Natural killer cell (primary cell): ENCODE data around the gene CAMP. TPM values are rescaled to one million over a fixed set of nuclear protein-coding genes. Genes with fewer than 3 reads are reported as not detected.

Source experiments
- ATAC-seq, 3 donors: fragments of 150-1000 bp in 2 of 3; fragments of 200-7000 bp in 1 of 3; cut with Tn5 transposase; 1 replicate in 1 of 3; 2 replicates in 2 of 3; pipeline ENCODE4 v1.10.0; 2021; ENCODE audit warnings: mild to moderate bottlenecking in 2 of 3, moderate library complexity in 2 of 3
- DNase-seq, 2 donors: peaks; one replicate each; pipeline versions ENCODE4 v3.0.0 to v3.0.0-alpha.2; 2013 to 2021; ENCODE audit warnings: mixed read lengths in 1 of 2
- H3K27ac ChIP-seq: one replicate; pipeline ENCODE4 v1.5.1; 2013; ENCODE audit warnings: mild to moderate bottlenecking, low read length
- H3K27me3 ChIP-seq: one replicate; pipeline ENCODE4 v1.6.1; 2013; ENCODE audit warnings: low read length; ENCODE audit not compliant: control insufficient read depth, insufficient read depth
- H3K36me3 ChIP-seq: one replicate; pipeline ENCODE4 v1.6.1; 2013; ENCODE audit warnings: low read length; ENCODE audit not compliant: control insufficient read depth, insufficient read depth
- H3K4me1 ChIP-seq: one replicate; pipeline ENCODE4 v1.6.1; 2013; ENCODE audit warnings: low read length; ENCODE audit not compliant: control insufficient read depth, insufficient read depth
- H3K4me3 ChIP-seq: one replicate; pipeline ENCODE4 v1.5.1; 2013; ENCODE audit warnings: low read length
- H3K9me3 ChIP-seq: one replicate; pipeline ENCODE4 v1.6.1; 2013; ENCODE audit warnings: low read length; ENCODE audit not compliant: control insufficient read depth, insufficient read depth
- H3K27ac Mint-ChIP-seq, 2 donors: one replicate each; pipeline ENCODE4 v1.8.0; 2022; ENCODE audit warnings: mild to moderate bottlenecking in 2 of 2, mixed read lengths in 2 of 2, moderate library complexity in 1 of 2
- H3K27me3 Mint-ChIP-seq, 2 donors: one replicate each; pipeline ENCODE4 v1.8.0; 2022; ENCODE audit warnings: low read depth in 2 of 2, mixed read lengths in 2 of 2
- H3K36me3 Mint-ChIP-seq: one replicate; pipeline ENCODE4 v1.8.0; 2022; ENCODE audit warnings: mixed read lengths
- H3K4me1 Mint-ChIP-seq, 2 donors: one replicate each; pipeline ENCODE4 v1.8.0; 2022; ENCODE audit warnings: mixed read lengths in 2 of 2
- H3K4me3 Mint-ChIP-seq: one replicate; pipeline ENCODE4 v1.8.0; 2022; ENCODE audit warnings: mild to moderate bottlenecking, moderate library complexity, mixed read lengths
- H3K9me3 Mint-ChIP-seq, 2 donors: one replicate each; pipeline ENCODE4 v1.8.0; 2022; ENCODE audit warnings: mixed read lengths in 2 of 2
- WGBS: methylation state at CpG from one replicate; pipeline ENCODE4 v1.1.7; 2013; ENCODE audit warnings: missing lambda C conversion rate; ENCODE audit not compliant: insufficient coverage; 5-methylcytosine and 5-hydroxymethylcytosine counted together
- intact Hi-C: fragments of 100-400 bp; cut with micrococcal nuclease; formaldehyde crosslinking; loops from one replicate; pipeline ENCODE4 v1.14.2; 2022
- total RNA-seq, 4 donors: library from RNA; stranded (reverse); fragments of 120-200 nt in 1 of 4; gene quantifications; one replicate each; pipeline versions ENCODE4 v1.2.3 to v1.2.4, GENCODE V29; 2013 to 2022
- TF ChIP-seq, protein P1 (sequence below): fragments of 200-600 bp; IDR thresholded peaks from one replicate; pipeline ENCODE4 v1.8.0; 2022; ENCODE audit warnings: antibody characterized with exemption

Gene CAMP
- total RNA-seq, 3 donors from 2014 or later (not counting 1 experiment from before 2014, with no cell fraction given), result not detected

- H3K4me3 Mint-ChIP-seq, result no peak overlapping the region
- no peaks in the 10 kb centered on the region for H3K9me3 ChIP-seq
- peaks cover 4 to 5% of the 10 kb centered on the region in 2 donors for H3K4me1 Mint-ChIP-seq
- DNase-seq (no peak), ATAC-seq (no peak)
- H3K27ac Mint-ChIP-seq, result no peak overlapping the region
- no peak overlapping the region for H3K27ac ChIP-seq
- TF ChIP-seq, protein P1, sequence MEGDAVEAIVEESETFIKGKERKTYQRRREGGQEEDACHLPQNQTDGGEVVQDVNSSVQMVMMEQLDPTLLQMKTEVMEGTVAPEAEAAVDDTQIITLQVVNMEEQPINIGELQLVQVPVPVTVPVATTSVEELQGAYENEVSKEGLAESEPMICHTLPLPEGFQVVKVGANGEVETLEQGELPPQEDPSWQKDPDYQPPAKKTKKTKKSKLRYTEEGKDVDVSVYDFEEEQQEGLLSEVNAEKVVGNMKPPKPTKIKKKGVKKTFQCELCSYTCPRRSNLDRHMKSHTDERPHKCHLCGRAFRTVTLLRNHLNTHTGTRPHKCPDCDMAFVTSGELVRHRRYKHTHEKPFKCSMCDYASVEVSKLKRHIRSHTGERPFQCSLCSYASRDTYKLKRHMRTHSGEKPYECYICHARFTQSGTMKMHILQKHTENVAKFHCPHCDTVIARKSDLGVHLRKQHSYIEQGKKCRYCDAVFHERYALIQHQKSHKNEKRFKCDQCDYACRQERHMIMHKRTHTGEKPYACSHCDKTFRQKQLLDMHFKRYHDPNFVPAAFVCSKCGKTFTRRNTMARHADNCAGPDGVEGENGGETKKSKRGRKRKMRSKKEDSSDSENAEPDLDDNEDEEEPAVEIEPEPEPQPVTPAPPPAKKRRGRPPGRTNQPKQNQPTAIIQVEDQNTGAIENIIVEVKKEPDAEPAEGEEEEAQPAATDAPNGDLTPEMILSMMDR, result no peak
- intact Hi-C loops, result no loop called here
- no peaks in the 10 kb centered on the region for H3K9me3 Mint-ChIP-seq
- H3K27me3 ChIP-seq, result no peaks in the 10 kb centered on the region
- peaks cover 26% of the 10 kb centered on the region for H3K4me1 ChIP-seq
- H3K27me3 Mint-ChIP-seq, result no peaks in the 10 kb centered on the region
- 2% methylated on average over 3 of the region's 3 CpGs for WGBS
- H3K36me3 ChIP-seq, result no peaks in the 10 kb centered on the region
- H3K4me3 ChIP-seq, result no peak overlapping the region
- no peaks in the 10 kb centered on the region for H3K36me3 Mint-ChIP-seq
Observed at GRCh38 chr3:48226939-48227338, 3.6 kb downstream of the CAMP start.

- Histone ChIP-seq H3K36me3 (no peaks in the 10 kb centered on the region), H3K27ac (no peak overlapping the region), H3K9me3 (no peaks in the 10 kb centered on the region), H3K4me1 (peaks cover 10% of the 10 kb centered on the region), H3K27me3 (no peaks in the 10 kb centered on the region), H3K4me3 (no peak overlapping the region)
- no peak for DNase-seq
- H3K4me1 Mint-ChIP-seq, result peaks cover 0 to 7% of the 10 kb centered on the region in 2 donors
- TF ChIP-seq, protein P1, result no peak
- intact Hi-C loops, result loop anchor here (1.0 kb wide), 1 partner anchor 204 kb away; no protein-coding TSS in a partner anchor
- H3K27me3 Mint-ChIP-seq, result peaks cover 0 to 7% of the 10 kb centered on the region in 2 donors
- ATAC-seq, result no peak
- H3K4me3 Mint-ChIP-seq, result no peak overlapping the region
- H3K27ac Mint-ChIP-seq, result no peak overlapping the region
- no peaks in the 10 kb centered on the region for H3K36me3 Mint-ChIP-seq
- 84% methylated on average over 4 of the region's 4 CpGs for WGBS
- no peaks in the 10 kb centered on the region for H3K9me3 Mint-ChIP-seq
Observed at GRCh38 chr3:48232232-48232631, 8.9 kb downstream of the CAMP start.

DNA sequence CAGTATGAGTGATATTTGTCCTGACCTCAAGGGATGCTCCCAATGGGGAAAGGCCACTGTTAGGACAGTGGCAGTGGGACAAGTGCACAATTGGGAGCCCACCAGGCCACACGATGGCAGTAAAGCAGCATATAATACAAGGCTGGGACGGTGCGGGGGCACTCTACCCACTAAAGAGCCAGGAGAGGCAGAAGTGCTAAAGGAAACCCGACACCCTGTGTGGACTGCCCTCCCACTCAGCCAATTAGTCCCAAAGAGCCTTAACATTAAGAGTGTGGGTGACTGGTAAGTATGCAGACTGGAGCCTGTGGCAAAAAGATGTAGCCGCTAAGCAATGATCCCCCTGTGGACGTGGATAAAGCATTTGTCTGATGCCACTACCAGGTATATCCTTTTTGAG lies 9.4 kb downstream of the CAMP start:
- peaks cover 0 to 7% of the 10 kb centered on the region in 2 donors for H3K4me1 Mint-ChIP-seq
- DNase-seq (peak; percentile 24 to 71), ATAC-seq (peak; percentile 73 to 85 (median 85))
- WGBS, result 49% methylated on average over 6 of the region's 6 CpGs
- no peaks in the 10 kb centered on the region for H3K36me3 Mint-ChIP-seq
- Histone ChIP-seq H3K27ac (no peak overlapping the region), H3K27me3 (no peaks in the 10 kb centered on the region), H3K4me1 (peaks cover 10% of the 10 kb centered on the region), H3K9me3 (no peaks in the 10 kb centered on the region), H3K4me3 (no peak overlapping the region), H3K36me3 (no peaks in the 10 kb centered on the region)
- TF ChIP-seq, protein P1, result no peak
- intact Hi-C loops, result loop anchor here (1.0 kb wide), 1 partner anchor 204 kb away; no protein-coding TSS in a partner anchor
- H3K27me3 Mint-ChIP-seq, result peaks cover 0 to 7% of the 10 kb centered on the region in 2 donors
- no peak overlapping the region for H3K4me3 Mint-ChIP-seq
- no peak overlapping the region for H3K27ac Mint-ChIP-seq
- H3K9me3 Mint-ChIP-seq, result no peaks in the 10 kb centered on the region

DNA sequence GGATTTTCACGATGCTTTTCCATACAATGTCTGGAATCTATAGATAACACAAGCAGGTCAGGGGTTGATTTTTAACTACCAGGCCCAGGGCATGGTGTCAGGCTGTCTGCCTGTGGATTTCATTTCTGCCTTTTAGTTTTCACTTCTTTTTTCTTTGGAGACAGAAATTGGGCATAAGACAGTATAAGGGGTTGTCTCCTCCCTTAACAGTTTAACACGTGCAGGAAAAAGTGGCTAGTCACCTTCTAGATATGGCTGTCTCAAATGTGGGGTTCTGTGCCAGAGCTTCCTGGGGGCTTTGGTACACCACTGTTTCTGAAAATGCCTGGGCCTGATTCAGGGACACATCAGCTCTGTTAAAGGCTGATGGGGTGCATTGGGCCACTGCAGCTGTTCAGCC lies 10.2 kb downstream of the CAMP start:
- no peak overlapping the region for H3K4me3 ChIP-seq
- 83% methylated on average over 2 of the region's 2 CpGs for WGBS
- peaks cover 10% of the 10 kb centered on the region for H3K4me1 ChIP-seq
- H3K9me3 ChIP-seq, result no peaks in the 10 kb centered on the region
- Mint-ChIP-seq H3K27ac (no peak overlapping the region), H3K4me1 (peaks cover 0 to 7% of the 10 kb centered on the region in 2 donors), H3K27me3 (peaks cover 0 to 7% of the 10 kb centered on the region in 2 donors), H3K9me3 (no peaks in the 10 kb centered on the region), H3K36me3 (no peaks in the 10 kb centered on the region), H3K4me3 (no peak overlapping the region)
- ATAC-seq (no peak), DNase-seq (no peak)
- no peaks in the 10 kb centered on the region for H3K36me3 ChIP-seq
- no peak overlapping the region for H3K27ac ChIP-seq
- intact Hi-C loops, result no loop called here
- TF ChIP-seq, protein P1, result no peak
- no peaks in the 10 kb centered on the region for H3K27me3 ChIP-seq
